RWPE2 (cell line): ENCODE results near the gene ADAMTS8.

ENCODE experiments used
- ATAC-seq: fragments of 200-7000 bp; cut with Tn5 transposase; 3 replicates; pipeline ENCODE4 v1.9.1; 2021; ENCODE audit warnings: low read depth
- DNase-seq: peaks from one replicate; pipeline ENCODE4 v3.0.0-alpha.2; 2020; ENCODE audit warnings: low spot score
- H3K27ac ChIP-seq: fragments of 450-650 bp; 2 replicates; pipeline ENCODE4 v1.5.1; 2017; ENCODE audit warnings: mild to moderate bottlenecking; ENCODE audit not compliant: poor library complexity, severe bottlenecking
- H3K27me3 ChIP-seq: fragments of 250-450 bp; sonication (Bioruptor Pico); 2 replicates; pipeline ENCODE4 v1.5.1; 2021; ENCODE audit warnings: mild to moderate bottlenecking, moderate library complexity; ENCODE audit not compliant: insufficient read depth, poor library complexity, severe bottlenecking
- H3K36me3 ChIP-seq: fragments of 250-450 bp; sonication (Bioruptor Pico); 2 replicates; pipeline ENCODE4 v1.5.1; 2020; ENCODE audit warnings: low read depth, mild to moderate bottlenecking, moderate library complexity
- H3K4me1 ChIP-seq: fragments of 250-450 bp; sonication (Bioruptor Pico); 2 replicates; pipeline ENCODE4 v1.5.1; 2021; ENCODE audit warnings: mild to moderate bottlenecking, moderate library complexity; ENCODE audit not compliant: insufficient read depth, poor library complexity, severe bottlenecking
- H3K4me3 ChIP-seq: fragments of 250-450 bp; sonication (Bioruptor Pico); 2 replicates; pipeline ENCODE4 v1.5.1; 2021; ENCODE audit warnings: mild to moderate bottlenecking, moderate library complexity; ENCODE audit not compliant: severe bottlenecking
- H3K9me3 ChIP-seq: fragments of 250-450 bp; sonication (Bioruptor Pico); 2 replicates; pipeline ENCODE4 v1.5.1; 2021; ENCODE audit warnings: mild to moderate bottlenecking, moderate library complexity; ENCODE audit not compliant: severe bottlenecking
- CTCF ChIP-seq: fragments of 450-650 bp; IDR thresholded peaks from one replicate; pipeline ENCODE4 v1.5.1; 2017; ENCODE audit warnings: mild to moderate bottlenecking, moderate library complexity; ENCODE audit not compliant: poor library complexity, severe bottlenecking

The ADAMTS8 gene

GRCh38 chr11:130391711-130392110 is 36.7 kb downstream of the ADAMTS8 start:
- Histone ChIP-seq H3K27me3 (no peaks in the 10 kb centered on the region), H3K9me3 (no peaks in the 10 kb centered on the region), H3K4me3 (no peak overlapping the region), H3K36me3 (no peaks in the 10 kb centered on the region), H3K27ac (no peak overlapping the region), H3K4me1 (peaks cover 3% of the 10 kb centered on the region)
- ATAC-seq (no peak), DNase-seq (no peak)
- TF ChIP-seq CTCF, result no peak

GRCh38 chr11:130390071-130390758 is 38.2 kb downstream of the ADAMTS8 start:
- TF ChIP-seq CTCF, result peak; percentile 73
- Histone ChIP-seq H3K27me3 (no peaks in the 10 kb centered on the region), H3K4me1 (peaks cover 3% of the 10 kb centered on the region), H3K4me3 (no peak overlapping the region), H3K36me3 (no peaks in the 10 kb centered on the region), H3K9me3 (no peaks in the 10 kb centered on the region), H3K27ac (peak overlapping the region; percentile 26)
- DNase-seq (no peak), ATAC-seq (peak; percentile 85)

- no peak for ATAC-seq
- no peaks in the 10 kb centered on the region for H3K9me3 ChIP-seq
- H3K4me3 ChIP-seq, result no peak overlapping the region
Measured at GRCh38 chr11:130389335-130389935, 39.0 kb downstream of the ADAMTS8 start.

GRCh38 chr11:130388607-130389205 is 39.7 kb downstream of the ADAMTS8 start:
- TF ChIP-seq CTCF, result no peak
- Histone ChIP-seq H3K4me1 (peaks cover 3% of the 10 kb centered on the region), H3K36me3 (no peaks in the 10 kb centered on the region), H3K27ac (no peak overlapping the region), H3K4me3 (no peak overlapping the region), H3K27me3 (no peaks in the 10 kb centered on the region), H3K9me3 (no peaks in the 10 kb centered on the region)
- ATAC-seq (no peak), DNase-seq (no peak)

More at GRCh38 chr11:130389335-130389935, 39.0 kb downstream of the ADAMTS8 start:
- Histone ChIP-seq H3K36me3 (no peaks in the 10 kb centered on the region), H3K27ac (peak overlapping the region; percentile 26), H3K4me1 (peaks cover 3% of the 10 kb centered on the region), H3K27me3 (no peaks in the 10 kb centered on the region)
- no peak for TF ChIP-seq CTCF
- no peak for DNase-seq
